Measurements from ENCODE around the gene COMMD6. TPM values are rescaled to one million over a fixed set of nuclear protein-coding genes. Genes with fewer than 3 reads are reported as not detected.

The COMMD6 gene
- total and polyA plus RNA-seq, 2 of the 13 experiments (the other 11 are each of a cell fraction or from before 2014, with no cell fraction given), result 97.0 to 164 TPM

GRCh38 chr13:75482070-75482819, 55.4 kb downstream of the COMMD6 start, which contains the start of gene TBC1D4 (continued):
- TF ChIP-seq, protein P1, sequence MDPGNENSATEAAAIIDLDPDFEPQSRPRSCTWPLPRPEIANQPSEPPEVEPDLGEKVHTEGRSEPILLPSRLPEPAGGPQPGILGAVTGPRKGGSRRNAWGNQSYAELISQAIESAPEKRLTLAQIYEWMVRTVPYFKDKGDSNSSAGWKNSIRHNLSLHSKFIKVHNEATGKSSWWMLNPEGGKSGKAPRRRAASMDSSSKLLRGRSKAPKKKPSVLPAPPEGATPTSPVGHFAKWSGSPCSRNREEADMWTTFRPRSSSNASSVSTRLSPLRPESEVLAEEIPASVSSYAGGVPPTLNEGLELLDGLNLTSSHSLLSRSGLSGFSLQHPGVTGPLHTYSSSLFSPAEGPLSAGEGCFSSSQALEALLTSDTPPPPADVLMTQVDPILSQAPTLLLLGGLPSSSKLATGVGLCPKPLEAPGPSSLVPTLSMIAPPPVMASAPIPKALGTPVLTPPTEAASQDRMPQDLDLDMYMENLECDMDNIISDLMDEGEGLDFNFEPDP (CRISPR knock-in tag; conservative IDR thresholded peaks at IDR 0.05), result no peak
- TF ChIP-seq ATF7 (IDR thresholded peaks at IDR 0.05) (no peak), ATF7 (CRISPR knock-in tag; IDR thresholded peaks at IDR 0.05) (no peak), ATF7-NPFF (CRISPR knock-in tag; IDR thresholded peaks at IDR 0.05; ENCODE audit: low read depth) (0 out of 2 replicates have a peak, but pooled peaks have one; percentile 20), PAX8 (CRISPR knock-in tag; IDR thresholded peaks at IDR 0.05; ENCODE audit: borderline replicate concordance) (no peak), SIX4 (CRISPR knock-in tag; IDR thresholded peaks at IDR 0.05) (no peak), ZNF7 (CRISPR knock-in tag; IDR thresholded peaks at IDR 0.05) (no peak), SMAD9 (CRISPR knock-in tag; IDR thresholded peaks at IDR 0.05) (no peak), THAP11 (CRISPR knock-in tag; IDR thresholded peaks at IDR 0.05) (peak; percentile 43; the same call in 1 of the 2 replicates), GATA4 (IDR thresholded peaks at IDR 0.05; ENCODE audit: borderline replicate concordance, low read depth) (no peak), ERF (CRISPR knock-in tag; IDR thresholded peaks at IDR 0.05) (peak; percentile 74; the same call in 1 of the 2 replicates), TSC22D2 (CRISPR knock-in tag; IDR thresholded peaks at IDR 0.05; ENCODE audit: borderline replicate concordance) (0 out of 2 replicates have a peak, but pooled peaks have one; percentile 29), KMT2B (CRISPR knock-in tag; IDR thresholded peaks at IDR 0.05) (peak; percentile 84)
- TF ChIP-seq, protein P2, sequence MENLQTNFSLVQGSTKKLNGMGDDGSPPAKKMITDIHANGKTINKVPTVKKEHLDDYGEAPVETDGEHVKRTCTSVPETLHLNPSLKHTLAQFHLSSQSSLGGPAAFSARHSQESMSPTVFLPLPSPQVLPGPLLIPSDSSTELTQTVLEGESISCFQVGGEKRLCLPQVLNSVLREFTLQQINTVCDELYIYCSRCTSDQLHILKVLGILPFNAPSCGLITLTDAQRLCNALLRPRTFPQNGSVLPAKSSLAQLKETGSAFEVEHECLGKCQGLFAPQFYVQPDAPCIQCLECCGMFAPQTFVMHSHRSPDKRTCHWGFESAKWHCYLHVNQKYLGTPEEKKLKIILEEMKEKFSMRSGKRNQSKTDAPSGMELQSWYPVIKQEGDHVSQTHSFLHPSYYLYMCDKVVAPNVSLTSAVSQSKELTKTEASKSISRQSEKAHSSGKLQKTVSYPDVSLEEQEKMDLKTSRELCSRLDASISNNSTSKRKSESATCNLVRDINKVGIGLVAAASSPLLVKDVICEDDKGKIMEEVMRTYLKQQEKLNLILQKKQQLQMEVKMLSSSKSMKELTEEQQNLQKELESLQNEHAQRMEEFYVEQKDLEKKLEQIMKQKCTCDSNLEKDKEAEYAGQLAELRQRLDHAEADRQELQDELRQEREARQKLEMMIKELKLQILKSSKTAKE (CRISPR knock-in tag; IDR thresholded peaks at IDR 0.05; ENCODE audit: borderline replicate concordance), result peak; percentile 74; the same call in 1 of the 2 replicates
- TF ChIP-seq, protein P3, sequence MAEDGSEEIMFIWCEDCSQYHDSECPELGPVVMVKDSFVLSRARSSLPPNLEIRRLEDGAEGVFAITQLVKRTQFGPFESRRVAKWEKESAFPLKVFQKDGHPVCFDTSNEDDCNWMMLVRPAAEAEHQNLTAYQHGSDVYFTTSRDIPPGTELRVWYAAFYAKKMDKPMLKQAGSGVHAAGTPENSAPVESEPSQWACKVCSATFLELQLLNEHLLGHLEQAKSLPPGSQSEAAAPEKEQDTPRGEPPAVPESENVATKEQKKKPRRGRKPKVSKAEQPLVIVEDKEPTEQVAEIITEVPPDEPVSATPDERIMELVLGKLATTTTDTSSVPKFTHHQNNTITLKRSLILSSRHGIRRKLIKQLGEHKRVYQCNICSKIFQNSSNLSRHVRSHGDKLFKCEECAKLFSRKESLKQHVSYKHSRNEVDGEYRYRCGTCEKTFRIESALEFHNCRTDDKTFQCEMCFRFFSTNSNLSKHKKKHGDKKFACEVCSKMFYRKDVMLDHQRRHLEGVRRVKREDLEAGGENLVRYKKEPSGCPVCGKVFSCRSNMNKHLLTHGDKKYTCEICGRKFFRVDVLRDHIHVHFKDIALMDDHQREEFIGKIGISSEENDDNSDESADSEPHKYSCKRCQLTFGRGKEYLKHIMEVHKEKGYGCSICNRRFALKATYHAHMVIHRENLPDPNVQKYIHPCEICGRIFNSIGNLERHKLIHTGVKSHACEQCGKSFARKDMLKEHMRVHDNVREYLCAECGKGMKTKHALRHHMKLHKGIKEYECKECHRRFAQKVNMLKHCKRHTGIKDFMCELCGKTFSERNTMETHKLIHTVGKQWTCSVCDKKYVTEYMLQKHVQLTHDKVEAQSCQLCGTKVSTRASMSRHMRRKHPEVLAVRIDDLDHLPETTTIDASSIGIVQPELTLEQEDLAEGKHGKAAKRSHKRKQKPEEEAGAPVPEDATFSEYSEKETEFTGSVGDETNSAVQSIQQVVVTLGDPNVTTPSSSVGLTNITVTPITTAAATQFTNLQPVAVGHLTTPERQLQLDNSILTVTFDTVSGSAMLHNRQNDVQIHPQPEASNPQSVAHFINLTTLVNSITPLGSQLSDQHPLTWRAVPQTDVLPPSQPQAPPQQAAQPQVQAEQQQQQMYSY (CRISPR knock-in tag; IDR thresholded peaks at IDR 0.05), result 0 out of 2 replicates have a peak, but pooled peaks have one; percentile 27
- TF ChIP-seq, protein P4, sequence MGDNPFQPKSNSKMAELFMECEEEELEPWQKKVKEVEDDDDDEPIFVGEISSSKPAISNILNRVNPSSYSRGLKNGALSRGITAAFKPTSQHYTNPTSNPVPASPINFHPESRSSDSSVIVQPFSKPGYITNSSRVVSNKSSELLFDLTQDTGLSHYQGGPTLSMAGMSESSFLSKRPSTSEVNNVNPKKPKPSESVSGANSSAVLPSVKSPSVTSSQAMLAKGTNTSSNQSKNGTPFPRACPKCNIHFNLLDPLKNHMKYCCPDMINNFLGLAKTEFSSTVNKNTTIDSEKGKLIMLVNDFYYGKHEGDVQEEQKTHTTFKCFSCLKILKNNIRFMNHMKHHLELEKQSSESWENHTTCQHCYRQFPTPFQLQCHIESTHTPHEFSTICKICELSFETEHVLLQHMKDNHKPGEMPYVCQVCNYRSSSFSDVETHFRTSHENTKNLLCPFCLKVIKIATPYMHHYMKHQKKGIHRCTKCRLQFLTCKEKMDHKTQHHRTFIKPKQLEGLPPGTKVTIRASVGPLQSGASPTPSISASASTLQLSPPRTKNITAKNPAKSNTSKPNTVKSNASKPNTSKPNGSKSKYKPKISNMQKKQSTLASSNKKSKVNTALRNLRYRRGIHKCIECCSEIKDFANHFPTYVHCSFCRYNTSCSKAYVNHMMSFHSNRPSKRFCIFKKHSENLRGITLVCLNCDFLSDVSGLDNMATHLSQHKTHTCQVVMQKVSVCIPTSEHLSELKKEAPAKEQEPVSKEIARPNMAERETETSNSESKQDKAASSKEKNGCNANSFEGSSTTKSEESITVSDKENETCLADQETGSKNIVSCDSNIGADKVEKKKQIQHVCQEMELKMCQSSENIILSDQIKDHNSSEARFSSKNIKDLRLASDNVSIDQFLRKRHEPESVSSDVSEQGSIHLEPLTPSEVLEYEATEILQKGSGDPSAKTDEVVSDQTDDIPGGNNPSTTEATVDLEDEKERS (CRISPR knock-in tag; IDR thresholded peaks at IDR 0.05), result no peak
- TF ChIP-seq, protein P5, sequence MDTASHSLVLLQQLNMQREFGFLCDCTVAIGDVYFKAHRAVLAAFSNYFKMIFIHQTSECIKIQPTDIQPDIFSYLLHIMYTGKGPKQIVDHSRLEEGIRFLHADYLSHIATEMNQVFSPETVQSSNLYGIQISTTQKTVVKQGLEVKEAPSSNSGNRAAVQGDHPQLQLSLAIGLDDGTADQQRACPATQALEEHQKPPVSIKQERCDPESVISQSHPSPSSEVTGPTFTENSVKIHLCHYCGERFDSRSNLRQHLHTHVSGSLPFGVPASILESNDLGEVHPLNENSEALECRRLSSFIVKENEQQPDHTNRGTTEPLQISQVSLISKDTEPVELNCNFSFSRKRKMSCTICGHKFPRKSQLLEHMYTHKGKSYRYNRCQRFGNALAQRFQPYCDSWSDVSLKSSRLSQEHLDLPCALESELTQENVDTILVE (CRISPR knock-in tag; IDR thresholded peaks at IDR 0.05), result 0 out of 2 replicates have a peak, but pooled peaks have one; percentile 63

All from HepG2 (cell line).